Muscle of back (tissue), 11 donors: ENCODE results near the gene PIK3R3. TPM values are rescaled to one million over a fixed set of nuclear protein-coding genes. Genes with fewer than 3 reads are reported as not detected.
A peak's percentile ranks its signal among the peaks of the same experiment; 100 is the strongest.

Experiments
- DNase-seq, 3 donors: peaks; one replicate each; pipeline versions ENCODE4 v3.0.0 to v3.0.0-alpha.2; 2013
- polyA plus RNA-seq, 10 donors: library from polyadenylated mRNA; unstranded; fragments of 120-200 nt; gene quantifications; one replicate each; pipeline ENCODE4 v1.2.1, GENCODE V29; 2013; ENCODE audit not compliant: insufficient read length in 10 of 10

Gene PIK3R3
- polyA plus RNA-seq, 10 donors, result 12.5 to 21.9 (median 17.2) TPM

GRCh38 chr1:46158312-46159281, 26.2 kb upstream of the PIK3R3 start:
- no peak for DNase-seq

GRCh38 chr1:46157916-46158311, 25.5 kb upstream of the PIK3R3 start:
- DNase-seq, result no peak

- no peak for DNase-seq
Measured at GRCh38 chr1:46153732-46154131, 21.3 kb upstream of the PIK3R3 start.

- no peak for DNase-seq
Measured at GRCh38 chr1:46153228-46153627, 20.8 kb upstream of the PIK3R3 start.

- no peak for DNase-seq
Measured at GRCh38 chr1:46152016-46152415, 19.6 kb upstream of the PIK3R3 start.

GRCh38 chr1:46150085-46150484, 17.7 kb upstream of the PIK3R3 start:
- DNase-seq, result no peak

GRCh38 chr1:46148318-46148717, 15.9 kb upstream of the PIK3R3 start:
- no peak for DNase-seq

GRCh38 chr1:46137916-46138315, 5.5 kb upstream of the PIK3R3 start:
- peak in 1 of 3 donors; percentile 31 for DNase-seq

- no peak for DNase-seq
Measured at GRCh38 chr1:46136711-46137110, 4.3 kb upstream of the PIK3R3 start.

GRCh38 chr1:46134660-46135331, 2.4 kb upstream of the PIK3R3 start:
- DNase-seq, result peak in 1 of 3 donors; percentile 29

GRCh38 chr1:46133781-46134350, 1.4 kb upstream of the PIK3R3 start:
- DNase-seq, result no peak

GRCh38 chr1:46133181-46133658, 791 bp upstream of the PIK3R3 start:
- DNase-seq, result no peak

GRCh38 chr1:46131712-46132528, 509 bp downstream of the PIK3R3 start:
- peak; percentile 28 to 72 (median 57) for DNase-seq

GRCh38 chr1:46131093-46131492, 1.3 kb downstream of the PIK3R3 start:
- peak in 1 of 3 donors; percentile 57 for DNase-seq

- DNase-seq, result peak in 1 of 3 donors; percentile 38
Measured at GRCh38 chr1:46130606-46131005, 1.8 kb downstream of the PIK3R3 start.

- no peak for DNase-seq
Measured at GRCh38 chr1:46130121-46130520, 2.3 kb downstream of the PIK3R3 start.

GRCh38 chr1:46128344-46128743, 4.1 kb downstream of the PIK3R3 start:
- no peak for DNase-seq

GRCh38 chr1:46118856-46119255, 13.6 kb downstream of the PIK3R3 start:
- DNase-seq, result no peak

GRCh38 chr1:46117810-46118494, 14.5 kb downstream of the PIK3R3 start:
- no peak for DNase-seq

GRCh38 chr1:46114925-46115603, 17.4 kb downstream of the PIK3R3 start:
- DNase-seq, result no peak
